Right cardiac atrium (tissue), 5 donors: Measurements from ENCODE around the gene MAPK14. TPM values are rescaled to one million over a fixed set of nuclear protein-coding genes. Genes with fewer than 3 reads are reported as not detected.

ENCODE experiments used
- ATAC-seq, 2 donors: fragments of 200-7000 bp; cut with Tn5 transposase; one replicate each; pipeline versions ENCODE4 v1.8.0 to v1.9.1; 2020; ENCODE audit warnings: moderate library complexity in 2 of 2, mild to moderate bottlenecking in 1 of 2
- DNase-seq, 3 donors: peaks; one replicate each; pipeline ENCODE4 v3.0.0-alpha.2; 2020
- H3K27ac ChIP-seq: one replicate; pipeline ENCODE4 v1.5.1; 2013; ENCODE audit warnings: mild to moderate bottlenecking, low read length, control low read depth, moderate library complexity
- H3K27me3 ChIP-seq: one replicate; pipeline ENCODE4 v1.6.1; 2013; ENCODE audit not compliant: control insufficient read depth, insufficient read depth
- H3K4me1 ChIP-seq: one replicate; pipeline ENCODE4 v1.6.1; 2013; ENCODE audit warnings: low read length; ENCODE audit not compliant: control insufficient read depth, insufficient read depth
- H3K4me3 ChIP-seq: one replicate; pipeline ENCODE4 v1.5.1; 2013; ENCODE audit warnings: low read length, control low read depth
- H3K9me3 ChIP-seq: one replicate; pipeline ENCODE4 v1.6.1; 2013; ENCODE audit warnings: low read length; ENCODE audit not compliant: control insufficient read depth
- WGBS: extraction: QIAGEN DNeasy Blood & Tissue Kit; methylation state at CpG from one replicate; pipeline ENCODE4 v1.1.7; 2013; 5-methylcytosine and 5-hydroxymethylcytosine counted together
- intact Hi-C, 4 donors: fragments of 100-400 bp; cut with DNase I; formaldehyde crosslinking; loops; one replicate each; pipeline versions ENCODE4 v1.11.0 to v1.14.0; 2022 to 2023
- polyA plus RNA-seq: library from polyadenylated mRNA; stranded (reverse); fragments of 200-250 nt; gene quantifications from one replicate; pipeline ENCODE4 v1.2.3, GENCODE V29; 2013
- total RNA-seq, 4 donors: library from RNA; stranded (reverse); fragmentation: NEBNext Ultra II Directional; extraction: Animal tissue kit (Norgen Biotek cat#: 25700); gene quantifications; one replicate each; pipeline ENCODE4 v1.2.1, GENCODE V29; 2021
- donor health status: healthy with polysubstance abuse.
- donor health status: DM: no; HTN: yes; CAD: no.
- donor health status: DM: no; HTN: no; CAD: no.
- donor health status: DM: no; HTN: yes; CAD: no; lungs with severe emphysema.
- donor health status: DM: yes; HTN: yes; CAD: no.

MAPK14 gene
- total and polyA plus RNA-seq, 5 donors, result 12.4 to 37.0 (median 30.9) TPM

DNA sequence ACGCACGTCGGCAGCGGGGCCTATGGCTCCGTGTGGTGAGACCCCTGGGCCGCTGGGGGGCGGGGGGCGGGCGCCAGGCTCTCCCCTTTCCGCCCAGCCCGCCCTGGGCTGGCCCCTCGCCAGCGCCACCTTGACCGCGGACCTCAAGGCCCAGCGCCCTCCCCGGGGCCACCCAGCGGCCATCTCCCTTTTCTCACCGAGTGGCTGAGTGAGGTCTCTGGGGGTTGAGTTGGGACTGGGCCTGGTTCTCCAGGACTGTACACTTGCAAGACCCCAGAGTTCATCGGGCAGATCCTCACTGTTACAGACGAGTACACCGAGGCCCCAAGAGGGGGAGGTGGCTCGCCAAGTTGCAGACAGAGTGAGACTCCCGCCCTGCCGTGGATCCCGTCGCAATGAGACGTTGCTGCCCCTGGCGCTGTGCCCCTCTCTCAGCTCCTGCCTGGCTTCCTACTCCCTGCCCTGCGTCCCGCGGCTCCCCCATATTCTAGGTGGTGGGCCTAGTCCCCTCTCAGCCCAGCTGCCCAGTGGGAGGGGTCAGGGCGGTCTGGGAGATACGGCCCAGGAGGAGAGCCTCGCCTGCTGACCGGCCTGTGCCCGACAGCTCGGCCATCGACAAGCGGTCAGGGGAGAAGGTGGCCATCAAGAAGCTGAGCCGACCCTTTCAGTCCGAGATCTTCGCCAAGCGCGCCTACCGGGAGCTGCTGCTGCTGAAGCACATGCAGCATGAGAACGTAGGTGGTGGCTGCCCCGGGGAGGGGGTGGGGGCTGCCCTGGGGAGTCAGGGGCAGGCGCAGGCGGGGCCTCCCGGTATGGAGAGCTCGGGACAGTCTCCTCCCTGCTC, 103.3 kb downstream of the MAPK14 start:
- H3K4me1 ChIP-seq, result peaks cover 2% of the 10 kb centered on the region
- WGBS, result 26% methylated on average over 52 of the region's 52 CpGs
- H3K9me3 ChIP-seq, result no peaks in the 10 kb centered on the region
- intact Hi-C loops, result no loop called here
- peak overlapping the region; percentile 63 for H3K4me3 ChIP-seq
- H3K27me3 ChIP-seq, result no peaks in the 10 kb centered on the region
- peak; percentile 41 to 65 (median 65) for DNase-seq
- ATAC-seq, result peak; percentile 34 to 40
- H3K27ac ChIP-seq, result no peak overlapping the region

DNA sequence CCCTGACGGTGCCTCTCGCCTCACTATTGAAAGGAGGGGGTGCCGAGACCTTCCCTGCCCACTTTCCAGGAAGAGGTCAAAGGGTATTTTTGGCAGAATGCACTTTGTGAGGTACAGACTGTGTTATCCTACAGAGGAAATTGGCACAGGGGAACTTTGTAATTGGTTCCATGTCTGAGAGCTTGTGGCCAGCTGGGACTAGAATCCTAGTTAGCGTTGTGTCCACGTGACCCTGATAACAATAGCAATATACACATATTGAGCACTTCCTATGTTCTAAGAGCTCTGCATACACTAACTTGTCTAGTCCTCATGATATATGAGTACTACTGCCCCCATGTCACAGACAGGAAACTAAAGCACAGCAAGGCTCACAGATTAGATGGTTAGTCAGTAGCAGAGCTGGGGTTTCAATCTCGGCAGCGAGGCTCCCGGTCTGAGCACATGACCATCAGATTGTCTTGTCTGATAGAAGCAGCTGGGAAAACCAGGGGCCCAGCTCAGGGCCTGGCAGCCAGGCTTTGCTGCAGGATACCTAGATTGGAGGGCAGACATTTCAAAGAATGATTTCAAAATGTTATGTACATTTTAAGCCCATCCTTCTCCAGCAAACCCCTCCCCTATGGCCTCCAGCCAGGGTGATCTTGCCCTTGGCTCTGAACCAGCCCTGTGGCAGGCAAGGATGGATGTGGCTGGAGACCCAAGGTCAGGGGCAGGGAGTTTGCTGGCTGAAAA, 104.1 kb downstream of the MAPK14 start:
- 18% methylated on average over 8 of the region's 8 CpGs for WGBS
- Histone ChIP-seq H3K4me3 (peak overlapping the region; percentile 63), H3K27ac (no peak overlapping the region), H3K4me1 (peaks cover 2% of the 10 kb centered on the region), H3K27me3 (no peaks in the 10 kb centered on the region), H3K9me3 (no peaks in the 10 kb centered on the region)
- intact Hi-C loops, result no loop called here
- peak in 2 of 3 donors; percentile 64 to 69 for DNase-seq
- ATAC-seq, result peak; percentile 18 to 28

DNA sequence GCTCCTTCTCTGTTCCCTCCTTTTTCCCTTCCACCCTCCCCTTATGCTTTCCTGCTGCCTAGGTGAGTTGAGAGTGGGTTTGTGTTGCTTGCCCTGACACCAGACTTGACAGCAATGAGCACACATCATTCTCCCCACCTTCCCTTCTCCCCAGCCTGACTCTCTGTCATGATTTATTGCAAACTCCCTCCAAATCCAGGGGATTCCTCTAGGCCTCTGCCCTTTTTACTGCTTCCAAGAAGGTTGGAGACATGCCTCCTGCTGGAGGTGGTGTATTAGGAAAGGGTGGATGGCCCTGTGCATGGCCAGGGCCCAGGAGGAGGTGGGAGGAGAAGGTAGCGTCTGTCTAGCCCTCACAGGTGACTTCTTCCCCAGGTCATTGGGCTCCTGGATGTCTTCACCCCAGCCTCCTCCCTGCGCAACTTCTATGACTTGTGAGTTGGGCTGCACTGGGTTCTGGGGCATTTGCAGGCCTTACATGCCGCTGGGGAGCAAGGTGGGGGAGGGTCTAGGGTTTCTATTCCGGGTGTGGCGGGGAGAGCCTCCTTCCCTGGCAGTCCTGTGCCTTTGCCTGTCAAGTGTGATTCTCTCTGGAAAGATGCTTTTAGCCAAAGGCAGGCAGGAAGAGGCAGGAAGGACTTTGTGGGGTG, 104.8 kb downstream of the MAPK14 start:
- Histone ChIP-seq H3K27ac (no peak overlapping the region), H3K27me3 (no peaks in the 10 kb centered on the region), H3K4me1 (peaks cover 2% of the 10 kb centered on the region), H3K4me3 (no peak overlapping the region), H3K9me3 (no peaks in the 10 kb centered on the region)
- intact Hi-C loops, result no loop called here
- no peak for ATAC-seq
- WGBS, result 94% methylated on average over 5 of the region's 5 CpGs
- no peak for DNase-seq

DNA sequence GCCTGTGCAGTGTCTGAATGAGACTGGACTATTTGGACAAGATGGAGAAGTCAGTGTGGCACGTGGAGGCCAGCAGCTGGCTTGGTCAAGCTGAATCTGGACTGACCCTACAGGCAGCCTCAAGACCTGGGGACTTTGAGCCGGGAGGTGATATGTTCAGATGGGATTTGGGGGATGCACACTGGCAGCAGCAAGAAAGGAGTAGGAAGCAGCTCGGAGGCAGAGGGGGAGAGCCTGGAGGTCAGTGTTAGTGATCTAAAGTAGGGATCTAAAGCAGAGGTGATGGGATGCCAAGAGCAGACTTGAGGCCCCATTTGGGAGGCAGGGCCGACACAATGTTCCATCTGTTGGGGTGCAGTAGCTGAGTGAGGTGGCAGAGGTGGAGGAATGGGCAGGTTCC, 105.5 kb downstream of the MAPK14 start:
- DNase-seq (no peak), ATAC-seq (no peak)
- Histone ChIP-seq H3K4me1 (peaks cover 2% of the 10 kb centered on the region), H3K27ac (no peak overlapping the region), H3K27me3 (no peaks in the 10 kb centered on the region), H3K4me3 (no peak overlapping the region), H3K9me3 (no peaks in the 10 kb centered on the region)
- intact Hi-C loops, result no loop called here
- WGBS, result 91% methylated on average over 4 of the region's 4 CpGs

DNA sequence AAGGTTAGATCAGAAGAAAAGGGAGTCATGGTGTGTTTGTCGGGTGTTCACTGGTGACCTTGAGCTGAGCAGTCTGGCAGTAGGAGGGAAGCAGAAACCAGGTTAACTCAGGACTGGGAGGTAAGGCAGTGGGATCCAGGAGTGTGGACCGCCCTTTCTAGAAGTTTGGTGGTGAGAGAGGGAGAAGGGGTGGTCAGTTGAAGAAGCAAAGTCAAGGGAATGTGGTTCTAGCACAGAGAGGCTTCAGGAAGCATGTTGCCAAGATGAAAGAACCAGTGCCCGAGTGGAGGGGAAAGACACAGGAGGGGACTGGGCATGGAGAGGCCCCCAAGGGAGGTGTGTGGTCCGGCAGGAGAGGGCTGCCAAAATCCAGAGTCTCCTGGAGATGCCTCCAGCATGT, 106.3 kb downstream of the MAPK14 start:
- peaks cover 2% of the 10 kb centered on the region for H3K4me1 ChIP-seq
- DNase-seq (no peak), ATAC-seq (no peak)
- intact Hi-C loops, result no loop called here
- no peaks in the 10 kb centered on the region for H3K9me3 ChIP-seq
- H3K27me3 ChIP-seq, result no peaks in the 10 kb centered on the region
- H3K4me3 ChIP-seq, result no peak overlapping the region
- 84% methylated on average over 4 of the region's 4 CpGs for WGBS
- no peak overlapping the region for H3K27ac ChIP-seq

DNA sequence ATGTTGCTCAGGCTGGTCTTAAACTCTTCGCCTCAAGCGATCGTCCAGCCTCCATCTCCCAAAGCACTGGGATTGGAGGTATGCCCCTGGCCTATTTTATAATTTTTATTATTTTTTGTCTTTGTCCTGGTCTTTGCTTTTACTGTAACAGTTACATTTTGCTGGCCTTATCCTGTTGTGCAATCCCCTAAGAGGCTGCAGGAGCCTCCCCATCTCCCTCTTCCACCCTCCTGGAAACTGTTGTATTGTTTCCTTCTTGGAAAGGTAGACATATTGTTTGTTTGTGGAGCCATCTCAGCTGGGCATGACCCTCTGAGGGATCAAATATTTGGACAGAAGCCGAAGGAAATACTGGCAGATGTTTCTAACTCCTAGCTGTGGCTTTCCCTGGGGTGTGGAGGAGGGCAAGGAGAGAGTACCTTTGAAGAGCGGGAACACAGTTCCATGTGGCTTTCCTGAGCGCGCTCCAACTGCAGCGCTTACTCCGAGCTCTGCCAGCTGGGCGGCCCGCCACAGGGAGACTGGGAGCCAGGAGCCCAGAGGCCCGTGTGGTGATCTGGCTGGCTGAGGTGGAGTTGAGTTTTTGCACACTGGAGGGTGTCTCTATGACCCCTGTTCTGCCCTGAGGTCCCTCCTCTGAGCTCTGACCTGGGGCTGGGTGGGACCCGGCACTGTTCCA, 107.6 kb downstream of the MAPK14 start:
- intact Hi-C loops, result no loop called here
- Histone ChIP-seq H3K4me1 (peaks cover 2% of the 10 kb centered on the region), H3K27me3 (no peaks in the 10 kb centered on the region), H3K9me3 (no peaks in the 10 kb centered on the region), H3K27ac (no peak overlapping the region), H3K4me3 (no peak overlapping the region)
- WGBS, result 86% methylated on average over 13 of the region's 13 CpGs
- DNase-seq (no peak), ATAC-seq (no peak)

DNA sequence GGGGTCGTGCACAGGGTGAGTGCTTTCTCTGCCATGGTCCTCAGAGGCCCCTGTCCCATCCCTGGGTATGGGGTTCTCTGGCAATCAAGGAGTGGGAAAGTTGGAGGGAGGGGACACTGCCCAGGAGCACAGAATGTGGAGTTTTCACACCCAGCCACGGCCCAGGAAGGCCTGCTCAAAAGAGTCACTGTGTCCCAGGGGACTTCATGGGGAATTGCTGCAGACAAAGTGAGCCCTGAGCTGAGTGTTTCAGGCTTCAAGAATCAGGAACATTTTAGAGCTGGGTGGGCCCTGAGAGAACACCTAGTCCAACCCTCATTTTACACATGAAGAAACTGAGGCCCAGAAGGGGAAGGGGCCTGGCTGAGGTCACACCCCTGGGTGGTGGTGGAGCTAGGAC, 108.4 kb downstream of the MAPK14 start:
- intact Hi-C loops, result no loop called here
- H3K4me3 ChIP-seq, result no peak overlapping the region
- DNase-seq (no peak), ATAC-seq (no peak)
- H3K27me3 ChIP-seq, result no peaks in the 10 kb centered on the region
- no peak overlapping the region for H3K27ac ChIP-seq
- no peaks in the 10 kb centered on the region for H3K9me3 ChIP-seq
- H3K4me1 ChIP-seq, result peaks cover 2% of the 10 kb centered on the region
- WGBS, result 86% methylated on average over 2 of the region's 2 CpGs

DNA sequence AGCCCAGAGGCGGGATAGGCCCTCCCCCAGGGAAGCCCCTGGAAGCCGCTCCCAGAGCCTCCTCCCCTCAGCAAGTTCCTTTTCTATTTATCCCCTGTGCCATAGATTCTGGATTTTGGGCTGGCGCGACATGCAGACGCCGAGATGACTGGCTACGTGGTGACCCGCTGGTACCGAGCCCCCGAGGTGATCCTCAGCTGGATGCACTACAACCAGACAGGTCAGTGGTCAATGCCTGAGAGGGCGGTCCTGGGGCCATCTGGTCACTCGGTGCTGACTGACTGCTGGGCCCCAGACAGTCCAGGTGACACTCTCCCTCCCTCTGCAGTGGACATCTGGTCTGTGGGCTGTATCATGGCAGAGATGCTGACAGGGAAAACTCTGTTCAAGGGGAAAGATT, 108.9 kb downstream of the MAPK14 start:
- H3K4me1 ChIP-seq, result peaks cover 2% of the 10 kb centered on the region
- intact Hi-C loops, result no loop called here
- DNase-seq (no peak), ATAC-seq (no peak)
- no peak overlapping the region for H3K4me3 ChIP-seq
- H3K27ac ChIP-seq, result no peak overlapping the region
- H3K9me3 ChIP-seq, result no peaks in the 10 kb centered on the region
- WGBS, result 94% methylated on average over 12 of the region's 12 CpGs
- no peaks in the 10 kb centered on the region for H3K27me3 ChIP-seq

DNA sequence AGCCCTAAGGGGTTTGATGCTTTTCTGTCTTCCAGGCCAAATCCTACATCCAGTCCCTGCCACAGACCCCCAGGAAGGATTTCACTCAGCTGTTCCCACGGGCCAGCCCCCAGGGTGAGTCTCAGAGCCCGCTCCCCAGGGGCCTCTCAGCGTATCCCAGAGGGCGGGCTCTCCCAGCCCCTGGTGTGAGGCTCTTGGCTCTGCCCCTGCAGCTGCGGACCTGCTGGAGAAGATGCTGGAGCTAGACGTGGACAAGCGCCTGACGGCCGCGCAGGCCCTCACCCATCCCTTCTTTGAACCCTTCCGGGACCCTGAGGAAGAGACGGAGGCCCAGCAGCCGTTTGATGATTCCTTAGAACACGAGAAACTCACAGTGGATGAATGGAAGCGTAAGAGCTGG, 111.1 kb downstream of the MAPK14 start:
- DNase-seq (no peak), ATAC-seq (no peak)
- no peaks in the 10 kb centered on the region for H3K4me1 ChIP-seq
- H3K9me3 ChIP-seq, result no peaks in the 10 kb centered on the region
- H3K27me3 ChIP-seq, result no peaks in the 10 kb centered on the region
- no peak overlapping the region for H3K4me3 ChIP-seq
- intact Hi-C loops, result no loop called here
- H3K27ac ChIP-seq, result no peak overlapping the region
- WGBS, result 90% methylated on average over 15 of the region's 15 CpGs

DNA sequence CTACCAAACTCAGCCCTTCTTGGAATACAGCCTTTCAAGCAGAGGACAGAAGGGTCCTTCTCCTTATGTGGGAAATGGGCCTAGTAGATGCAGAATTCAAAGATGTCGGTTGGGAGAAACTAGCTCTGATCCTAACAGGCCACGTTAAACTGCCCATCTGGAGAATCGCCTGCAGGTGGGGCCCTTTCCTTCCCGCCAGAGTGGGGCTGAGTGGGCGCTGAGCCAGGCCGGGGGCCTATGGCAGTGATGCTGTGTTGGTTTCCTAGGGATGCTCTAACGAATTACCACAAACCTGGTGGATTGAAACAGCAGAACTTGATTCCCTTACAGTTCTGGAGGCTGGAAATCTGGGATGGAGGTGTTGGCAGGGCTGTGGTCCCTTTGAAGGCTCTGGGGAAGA, 111.8 kb downstream of the MAPK14 start:
- Histone ChIP-seq H3K4me1 (no peaks in the 10 kb centered on the region), H3K4me3 (no peak overlapping the region), H3K27ac (no peak overlapping the region), H3K9me3 (no peaks in the 10 kb centered on the region), H3K27me3 (no peaks in the 10 kb centered on the region)
- ATAC-seq (no peak), DNase-seq (peak in 1 of 3 donors; percentile 53)
- WGBS, result 64% methylated on average over 7 of the region's 7 CpGs
- intact Hi-C loops, result no loop called here
